Epithelial cell of alveolus of lung (primary cell): ENCODE data around the gene TMEM215. TPM values are rescaled to one million over a fixed set of nuclear protein-coding genes. Genes with fewer than 3 reads are reported as not detected.

Source experiments
- total RNA-seq: library from RNA; depleted of rRNA; stranded (reverse); fragments of >200 nt; gene quantifications from 2 replicates; pipeline ENCODE4 v1.2.1, GENCODE V29; 2015

The TMEM215 gene
- total RNA-seq, result not detected in 2 replicates

GRCh38 chr9:32783168-32783891, at the start of gene TMEM215:
Gene TMEM215, plus strand, starts transcription at chr9:32783540. Its CDS starts 644 bp downstream, at chr9:32784184.

Other genes with a start within 250 kb of the TMEM215 start
- gene SMIM27, start 231.2 kb upstream of the TMEM215 start, total RNA-seq, result 2.8 and 6.7 TPM in 2 replicates
- 15.6 and 20.5 TPM in 2 replicates for gene TOPORS, start 231.0 kb upstream of the TMEM215 start, total RNA-seq
- gene NDUFB6, start 210.4 kb upstream of the TMEM215 start, total RNA-seq, result 60.4 and 80.8 TPM in 2 replicates
- gene TAF1L, start 147.9 kb upstream of the TMEM215 start, total RNA-seq, result under 0.01 TPM in 1 of 2 replicates, not detected in the other
- gene APTX, start 218.1 kb downstream of the TMEM215 start, total RNA-seq, result 27.5 and 29.2 TPM in 2 replicates
- 98.1 and 149 TPM in 2 replicates for gene DNAJA1, start 241.7 kb downstream of the TMEM215 start, total RNA-seq